MM.1S (cell line): Measurements from ENCODE around the gene CRACDL.

Source experiments
- DNase-seq: peaks from one replicate; pipeline ENCODE4 v3.0.0-alpha.2; 2015
- H2AFZ ChIP-seq: fragments of 300-600 bp; sonication (generic); 2 replicates; pipeline ENCODE4 v1.6.0; 2016; ENCODE audit warnings: antibody characterized with exemption, low read length
- H3F3A ChIP-seq: fragments of 300-600 bp; sonication (generic); 2 replicates; pipeline ENCODE4 v1.6.1; 2016; ENCODE audit warnings: mild to moderate bottlenecking, antibody characterized with exemption, low read length, moderate library complexity, mixed read lengths; ENCODE audit not compliant: insufficient read depth
- H3K27ac ChIP-seq: fragments of 300-600 bp; sonication (generic); 2 replicates; pipeline ENCODE4 v1.5.1; 2016; ENCODE audit warnings: mild to moderate bottlenecking, low read length
- H3K27me3 ChIP-seq: fragments of 300-600 bp; sonication (generic); replicated peaks from 2 replicates; pipeline ENCODE4 v1.6.0; 2016; ENCODE audit warnings: low read length; ENCODE audit not compliant: insufficient read depth
- H3K36me3 ChIP-seq: fragments of 300-600 bp; sonication (generic); replicated peaks from 2 replicates; pipeline ENCODE4 v1.6.1; 2016; ENCODE audit warnings: mild to moderate bottlenecking, low read length, mixed read lengths; ENCODE audit not compliant: insufficient read depth
- H3K4me1 ChIP-seq: fragments of 300-600 bp; sonication (generic); 2 replicates; pipeline ENCODE4 v1.6.1; 2016; ENCODE audit warnings: low read length, mixed read lengths
- H3K4me2 ChIP-seq: fragments of 300-600 bp; sonication (generic); 2 replicates; pipeline ENCODE4 v1.6.0; 2016; ENCODE audit warnings: low read depth, low read length
- H3K4me3 ChIP-seq: fragments of 300-600 bp; sonication (generic); 2 replicates; pipeline ENCODE4 v1.5.1; 2016; ENCODE audit warnings: low read length, mixed read lengths
- H3K79me2 ChIP-seq: fragments of 300-600 bp; sonication (generic); 2 replicates; pipeline ENCODE4 v1.6.1; 2016; ENCODE audit warnings: mixed run types, low read length, mixed read lengths
- H3K9ac ChIP-seq: fragments of 300-600 bp; sonication (generic); 2 replicates; pipeline ENCODE4 v1.6.1; 2016; ENCODE audit warnings: low read length, mixed read lengths
- H3K9me2 ChIP-seq: fragments of 300-600 bp; sonication (generic); replicated peaks from 2 replicates; pipeline ENCODE4 v1.6.1; 2016; ENCODE audit warnings: mild to moderate bottlenecking, low read length, mixed read lengths; ENCODE audit not compliant: insufficient read depth
- H3K9me3 ChIP-seq: fragments of 300-600 bp; sonication (generic); replicated peaks from 2 replicates; pipeline ENCODE4 v1.6.1; 2016; ENCODE audit warnings: mild to moderate bottlenecking, low read length, mixed read lengths; ENCODE audit not compliant: insufficient read depth
- H4K20me1 ChIP-seq: fragments of 300-600 bp; sonication (generic); 2 replicates; pipeline ENCODE4 v1.6.1; 2016; ENCODE audit warnings: mild to moderate bottlenecking, low read length, moderate library complexity, mixed read lengths; ENCODE audit not compliant: insufficient read depth
- EZH2 ChIP-seq: fragments of 300-600 bp; sonication (generic); optimal IDR thresholded peaks from 2 replicates; pipeline ENCODE3; 2017; ENCODE audit warnings: low read depth, mild to moderate bottlenecking, antibody characterized with exemption, low read length, mixed read lengths
- EZH2phosphoT487 ChIP-seq: fragments of 300-600 bp; sonication (generic); IDR thresholded peaks from 2 replicates; pipeline ENCODE4 v1.6.1; 2018; ENCODE audit warnings: antibody characterized with exemption, low read length
- TF ChIP-seq, protein P1 (sequence below): fragments of 300-600 bp; sonication (generic); IDR thresholded peaks from 2 replicates; pipeline ENCODE4 v1.5.1; 2016; ENCODE audit warnings: antibody characterized with exemption, low read length, mixed read lengths

CRACDL gene

DNA sequence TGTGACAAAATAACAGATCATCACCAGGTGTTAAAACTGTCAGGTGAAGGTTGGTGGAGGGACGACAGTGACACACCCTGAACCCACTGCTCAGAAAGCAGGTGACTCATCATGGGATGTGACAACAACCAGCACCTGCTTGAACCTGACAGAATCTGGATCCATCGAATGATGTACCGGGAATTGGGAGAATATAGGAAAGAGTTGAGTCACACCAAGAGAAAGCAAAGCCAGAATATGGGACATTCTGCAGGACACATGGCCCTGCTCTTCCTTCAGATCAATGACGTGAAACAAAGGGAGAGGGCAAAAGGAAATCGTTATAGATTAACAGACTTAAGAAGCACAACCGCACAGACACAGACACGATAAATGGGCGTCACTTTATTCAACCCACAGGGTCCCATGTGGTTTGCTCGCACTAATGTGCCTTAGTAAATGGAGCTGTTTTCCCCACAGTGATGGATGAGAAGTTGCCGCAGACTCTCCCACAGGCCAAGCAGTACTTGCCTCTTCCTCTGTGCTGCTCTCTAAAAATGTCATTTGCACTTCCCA, 100.1 kb downstream of the CRACDL start:
- no peak overlapping the region for H3K4me2 ChIP-seq
- H4K20me1 ChIP-seq, result no peaks in the 10 kb centered on the region
- H3K9ac ChIP-seq, result no peak overlapping the region
- no peak overlapping the region for H2AFZ ChIP-seq
- no peaks in the 10 kb centered on the region for H3K36me3 ChIP-seq
- H3K4me3 ChIP-seq, result no peak overlapping the region
- TF ChIP-seq EZH2 (no peak), EZH2phosphoT487 (no peak)
- TF ChIP-seq, protein P1, sequence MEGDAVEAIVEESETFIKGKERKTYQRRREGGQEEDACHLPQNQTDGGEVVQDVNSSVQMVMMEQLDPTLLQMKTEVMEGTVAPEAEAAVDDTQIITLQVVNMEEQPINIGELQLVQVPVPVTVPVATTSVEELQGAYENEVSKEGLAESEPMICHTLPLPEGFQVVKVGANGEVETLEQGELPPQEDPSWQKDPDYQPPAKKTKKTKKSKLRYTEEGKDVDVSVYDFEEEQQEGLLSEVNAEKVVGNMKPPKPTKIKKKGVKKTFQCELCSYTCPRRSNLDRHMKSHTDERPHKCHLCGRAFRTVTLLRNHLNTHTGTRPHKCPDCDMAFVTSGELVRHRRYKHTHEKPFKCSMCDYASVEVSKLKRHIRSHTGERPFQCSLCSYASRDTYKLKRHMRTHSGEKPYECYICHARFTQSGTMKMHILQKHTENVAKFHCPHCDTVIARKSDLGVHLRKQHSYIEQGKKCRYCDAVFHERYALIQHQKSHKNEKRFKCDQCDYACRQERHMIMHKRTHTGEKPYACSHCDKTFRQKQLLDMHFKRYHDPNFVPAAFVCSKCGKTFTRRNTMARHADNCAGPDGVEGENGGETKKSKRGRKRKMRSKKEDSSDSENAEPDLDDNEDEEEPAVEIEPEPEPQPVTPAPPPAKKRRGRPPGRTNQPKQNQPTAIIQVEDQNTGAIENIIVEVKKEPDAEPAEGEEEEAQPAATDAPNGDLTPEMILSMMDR, result no peak
- H3K4me1 ChIP-seq, result no peaks in the 10 kb centered on the region
- DNase-seq, result no peak
- no peaks in the 10 kb centered on the region for H3K79me2 ChIP-seq
- H3K9me2 ChIP-seq, result no peaks in the 10 kb centered on the region
- no peaks in the 10 kb centered on the region for H3F3A ChIP-seq
- no peaks in the 10 kb centered on the region for H3K9me3 ChIP-seq
- no peak overlapping the region for H3K27ac ChIP-seq
- H3K27me3 ChIP-seq, result no peaks in the 10 kb centered on the region

DNA sequence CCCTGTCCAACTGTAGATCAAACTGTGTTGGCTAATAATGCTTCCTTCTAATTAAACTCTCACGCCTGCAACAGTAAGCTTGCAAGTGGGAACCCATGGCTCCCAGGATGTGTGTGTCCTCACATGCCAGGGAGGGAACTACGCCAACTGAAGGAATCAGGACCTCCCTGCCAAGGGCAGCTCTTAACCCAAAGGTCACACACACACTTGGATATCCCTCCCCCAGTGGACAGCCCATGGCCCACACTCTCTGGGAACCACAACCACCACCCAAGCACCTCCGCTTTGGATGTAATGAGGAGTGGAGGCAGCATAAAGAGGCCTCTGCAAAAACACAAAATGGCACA, 102.1 kb downstream of the CRACDL start:
- TF ChIP-seq EZH2phosphoT487 (no peak), EZH2 (no peak)
- Histone ChIP-seq H3K4me2 (no peak overlapping the region), H3F3A (no peaks in the 10 kb centered on the region), H3K9me2 (no peaks in the 10 kb centered on the region), H3K9me3 (no peaks in the 10 kb centered on the region), H4K20me1 (no peaks in the 10 kb centered on the region), H3K27ac (no peak overlapping the region), H3K4me1 (no peaks in the 10 kb centered on the region), H2AFZ (no peak overlapping the region), H3K79me2 (no peaks in the 10 kb centered on the region), H3K9ac (no peak overlapping the region), H3K4me3 (no peak overlapping the region), H3K27me3 (no peaks in the 10 kb centered on the region), H3K36me3 (no peaks in the 10 kb centered on the region)
- no peak for DNase-seq

DNA sequence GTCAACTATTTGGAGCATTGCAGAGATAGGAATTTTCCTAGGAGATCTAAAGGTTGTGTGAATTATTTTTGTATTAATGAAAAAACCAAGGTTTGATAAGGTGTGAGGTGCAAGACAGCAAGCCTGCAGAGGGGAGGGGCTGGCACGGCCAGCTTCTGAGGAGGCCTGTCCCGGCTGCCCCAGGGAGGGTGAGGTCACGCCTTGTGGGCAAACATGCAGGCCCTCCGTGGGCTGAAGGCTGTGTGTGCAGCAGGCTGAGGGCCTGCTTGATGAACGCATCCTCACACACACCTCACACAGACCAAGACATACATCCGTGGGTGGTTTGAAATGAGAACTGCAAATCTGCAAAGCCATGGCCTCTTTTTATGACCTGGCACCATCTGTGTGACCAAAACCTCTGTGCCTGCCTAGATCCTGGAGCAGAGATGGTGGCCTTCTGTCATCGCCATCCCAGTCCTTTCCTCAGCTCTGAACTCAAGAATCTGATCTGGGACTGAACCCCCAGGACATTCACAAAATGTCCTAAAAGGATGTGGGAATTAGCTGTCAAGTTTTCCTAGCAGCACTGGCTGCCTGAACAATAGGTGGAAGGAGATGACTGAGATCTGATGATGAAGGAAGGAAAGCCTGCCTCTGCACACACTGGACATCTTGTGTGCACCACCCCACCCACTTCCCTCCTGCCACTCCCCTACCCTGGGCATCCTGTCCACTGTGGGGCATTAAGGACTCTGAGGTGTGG, 102.7 kb downstream of the CRACDL start:
- no peaks in the 10 kb centered on the region for H3K9me2 ChIP-seq
- H3K27ac ChIP-seq, result no peak overlapping the region
- no peaks in the 10 kb centered on the region for H4K20me1 ChIP-seq
- H3K9ac ChIP-seq, result no peak overlapping the region
- DNase-seq, result no peak
- no peak overlapping the region for H3K4me3 ChIP-seq
- no peaks in the 10 kb centered on the region for H3F3A ChIP-seq
- H3K27me3 ChIP-seq, result no peaks in the 10 kb centered on the region
- no peaks in the 10 kb centered on the region for H3K36me3 ChIP-seq
- no peak overlapping the region for H2AFZ ChIP-seq
- TF ChIP-seq, protein P1, result no peak
- TF ChIP-seq EZH2, result no peak
- TF ChIP-seq EZH2phosphoT487, result no peak
- H3K4me2 ChIP-seq, result no peak overlapping the region
- H3K9me3 ChIP-seq, result no peaks in the 10 kb centered on the region
- no peaks in the 10 kb centered on the region for H3K4me1 ChIP-seq
- no peaks in the 10 kb centered on the region for H3K79me2 ChIP-seq

DNA sequence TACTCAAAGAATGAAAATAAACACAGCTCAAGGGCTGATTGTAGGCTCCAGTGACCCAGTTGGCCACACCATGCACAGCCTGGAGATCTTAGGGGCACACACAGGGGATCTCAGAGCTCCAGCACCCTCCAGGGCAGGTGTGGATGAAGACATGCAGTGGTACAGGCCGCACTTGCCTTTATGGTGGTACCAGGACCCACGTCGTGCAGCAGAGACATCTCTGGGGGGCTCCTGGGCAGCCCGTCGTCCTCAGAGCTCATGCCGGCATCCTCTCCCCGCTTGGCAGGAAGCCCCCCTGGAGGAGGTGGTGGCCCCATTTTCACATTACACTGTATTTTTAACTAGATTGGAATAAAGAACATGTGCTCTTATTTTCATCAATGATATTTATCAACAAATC, 103.9 kb downstream of the CRACDL start:
- Histone ChIP-seq H3K9me2 (no peaks in the 10 kb centered on the region), H4K20me1 (no peaks in the 10 kb centered on the region), H3K27ac (no peak overlapping the region), H3K9ac (no peak overlapping the region), H3K4me3 (no peak overlapping the region), H3K79me2 (no peaks in the 10 kb centered on the region), H3F3A (no peaks in the 10 kb centered on the region), H3K9me3 (no peaks in the 10 kb centered on the region), H3K36me3 (no peaks in the 10 kb centered on the region), H3K27me3 (no peaks in the 10 kb centered on the region), H3K4me1 (no peaks in the 10 kb centered on the region), H2AFZ (no peak overlapping the region), H3K4me2 (no peak overlapping the region)
- TF ChIP-seq EZH2 (no peak), EZH2phosphoT487 (no peak)
- TF ChIP-seq, protein P1, result no peak
- DNase-seq, result no peak
